ENCODE measurements around the gene FLYWCH2.

FLYWCH2 gene

GRCh38 chr16:2946649-2947048, 63.6 kb downstream of the FLYWCH2 start:
- DNase-seq = no peak
